SK-N-SH (cell line): ENCODE data around the gene SETDB2. TPM values are rescaled to one million over a fixed set of nuclear protein-coding genes. Genes with fewer than 3 reads are reported as not detected.

Experiments used
- CTCF ChIA-PET: fragments of 300-600, 350-600 bp; formaldehyde crosslinking; extraction: SDS; loops from one replicate; lab custom pipeline; 2021; lab: Yijun Ruan, JAX
- POLR2A ChIA-PET: fragments of 350-600 bp; sonication (Branson Sonifier 250); formaldehyde crosslinking; extraction: SDS; loops from one replicate; lab custom pipeline; 2020; ENCODE audit warnings: antibody characterized with exemption, inconsistent platforms; lab: Yijun Ruan, JAX
- DNase-seq: peaks from one replicate; pipeline ENCODE4 v3.0.0; 2012
- H2AFZ ChIP-seq: fragments of 200-600 bp; sonication (generic); 2 replicates; pipeline ENCODE4 v1.8.1; 2016; ENCODE audit warnings: antibody characterized with exemption, mild to moderate bottlenecking, low read depth
- H3F3A ChIP-seq: fragments of 200-600 bp; sonication (generic); replicated peaks from 2 replicates; pipeline ENCODE3; 2016; ENCODE audit warnings: antibody characterized with exemption, mild to moderate bottlenecking; ENCODE audit not compliant: insufficient read depth
- H3K27ac ChIP-seq, 2 experiments: fragments of 200-500 bp in 1 of 2; fragments of 200-600 bp in 1 of 2; sonication (Bioruptor generic) in 1 of 2; sonication (generic), shearing (Covaris generic) in 1 of 2; 2 replicates each; pipeline versions ENCODE4 v1.5.1 to v1.6.1; 2014 to 2016; ENCODE audit warnings: low read depth in 2 of 2, inconsistent platforms in 1 of 2, low read length in 1 of 2, mild to moderate bottlenecking in 1 of 2, mixed read lengths in 1 of 2
- H3K27me3 ChIP-seq: fragments of 200-600 bp; sonication (generic), shearing (Covaris generic); 2 replicates; pipeline ENCODE4 v1.6.1; 2016; ENCODE audit warnings: mixed run types; ENCODE audit not compliant: insufficient read depth
- H3K36me3 ChIP-seq, 2 experiments: fragments of 200-500 bp in 1 of 2; fragments of 200-600 bp in 1 of 2; sonication (Bioruptor generic) in 1 of 2; sonication (generic) in 1 of 2; replicated peaks in 1 of 2; 2 replicates each; pipeline versions ENCODE3 to v1.5.1; 2014 to 2016; ENCODE audit warnings: low read length in 1 of 2, mild to moderate bottlenecking in 1 of 2; ENCODE audit not compliant: insufficient read depth in 2 of 2, control insufficient read depth in 1 of 2
- H3K4me1 ChIP-seq, 2 experiments: fragments of 200-500 bp in 1 of 2; fragments of 200-600 bp in 1 of 2; sonication (Bioruptor generic) in 1 of 2; sonication (generic), shearing (Covaris generic) in 1 of 2; 2 replicates each; pipeline versions ENCODE4 v1.5.1 to v1.6.1; 2014 to 2016; ENCODE audit warnings: low read depth in 1 of 2, low read length in 1 of 2, mixed run types in 1 of 2; ENCODE audit not compliant: insufficient read depth in 2 of 2, control insufficient read depth in 1 of 2
- H3K4me2 ChIP-seq: fragments of 200-600 bp; sonication (generic), shearing (Covaris generic); 2 replicates; pipeline ENCODE4 v1.6.1; 2017; ENCODE audit warnings: mixed run types
- H3K4me3 ChIP-seq, 2 experiments: fragments of 200-500 bp in 1 of 2; fragments of 200-600 bp in 1 of 2; sonication (Bioruptor generic) in 1 of 2; sonication (generic), shearing (Covaris generic) in 1 of 2; 2 replicates each; pipeline versions ENCODE4 v1.5.1 to v1.8.1; 2014 to 2016; ENCODE audit warnings: low read depth in 2 of 2, inconsistent platforms in 1 of 2, low read length in 1 of 2, mild to moderate bottlenecking in 1 of 2, mixed read lengths in 1 of 2, moderate library complexity in 1 of 2
- H3K79me2 ChIP-seq: fragments of 200-600 bp; sonication (generic); 2 replicates; pipeline ENCODE4 v1.8.1; 2017; ENCODE audit warnings: mild to moderate bottlenecking; ENCODE audit not compliant: insufficient read depth
- H3K9ac ChIP-seq: fragments of 200-600 bp; sonication (generic); 2 replicates; pipeline ENCODE4 v1.6.1; 2017; ENCODE audit warnings: mixed run types
- H3K9me2 ChIP-seq: fragments of 200-600 bp; sonication (generic); 2 replicates; pipeline ENCODE4 v1.6.1; 2017; ENCODE audit warnings: mixed run types
- H3K9me3 ChIP-seq: fragments of 200-600 bp; sonication (generic); 2 replicates; pipeline ENCODE4 v1.6.1; 2017; ENCODE audit warnings: mixed run types, mild to moderate bottlenecking, moderate library complexity
- H4K20me1 ChIP-seq: fragments of 200-600 bp; sonication (generic); 2 replicates; pipeline ENCODE4 v1.6.1; 2017; ENCODE audit warnings: mild to moderate bottlenecking, mixed run types; ENCODE audit not compliant: insufficient read depth
- CHD2 ChIP-seq: fragments of 150-350 bp; IDR thresholded peaks from 2 replicates; pipeline ENCODE4 v1.6.1; 2018; ENCODE audit warnings: low read length; ENCODE audit not compliant: partially characterized antibody
- FOSL2 ChIP-seq: IDR thresholded peaks from 2 replicates; pipeline ENCODE4 v1.4.0; 2012; ENCODE audit warnings: low read depth, mild to moderate bottlenecking, moderate library complexity, borderline replicate concordance
- FOXM1 ChIP-seq: IDR thresholded peaks from 2 replicates; pipeline ENCODE4 v1.4.0; 2012; ENCODE audit warnings: low read depth, mild to moderate bottlenecking
- GABPA ChIP-seq: IDR thresholded peaks from 2 replicates; pipeline ENCODE4 v1.4.0; 2012; ENCODE audit warnings: low read depth, mild to moderate bottlenecking
- GATA2 ChIP-seq: sonication (generic); formaldehyde crosslinking; IDR thresholded peaks from 2 replicates; pipeline ENCODE4 v1.5.0; 2020; ENCODE audit warnings: mild to moderate bottlenecking, missing genetic modification reagents
- JUND ChIP-seq: IDR thresholded peaks from 2 replicates; pipeline ENCODE4 v1.4.0; 2012
- MAX ChIP-seq: IDR thresholded peaks from 2 replicates; pipeline ENCODE4 v1.4.0; 2012; ENCODE audit warnings: low read depth
- MEF2A ChIP-seq: IDR thresholded peaks from 2 replicates; pipeline ENCODE4 v1.4.0; 2012; ENCODE audit warnings: low read depth, borderline replicate concordance
- MXI1 ChIP-seq: IDR thresholded peaks from 2 replicates; pipeline ENCODE4 v1.6.1; 2012; ENCODE audit warnings: mild to moderate bottlenecking, low read depth, low read length, improper control_type of control experiment
- NFIC ChIP-seq: IDR thresholded peaks from 2 replicates; pipeline ENCODE4 v1.4.0; 2012; ENCODE audit warnings: borderline replicate concordance
- NRF1 ChIP-seq: IDR thresholded peaks from 2 replicates; pipeline ENCODE4 v1.6.1; 2012; ENCODE audit warnings: low read depth, mild to moderate bottlenecking, low read length
- POLR2AphosphoS5 ChIP-seq: IDR thresholded peaks from 2 replicates; pipeline ENCODE4 v1.6.1; 2012; ENCODE audit warnings: low read depth, low read length
- REST ChIP-seq: IDR thresholded peaks from 2 replicates; pipeline ENCODE4 v1.6.1; 2012; ENCODE audit warnings: mild to moderate bottlenecking, low read depth, low read length, moderate library complexity
- RFX5 ChIP-seq: IDR thresholded peaks from 2 replicates; pipeline ENCODE4 v1.6.1; 2012; ENCODE audit warnings: mild to moderate bottlenecking, improper control_type of control experiment, low read length
- RXRA ChIP-seq: IDR thresholded peaks from 2 replicates; pipeline ENCODE4 v1.4.0; 2012; ENCODE audit warnings: low read depth, mild to moderate bottlenecking, borderline replicate concordance
- SIN3A ChIP-seq: IDR thresholded peaks from 2 replicates; pipeline ENCODE4 v1.6.1; 2012; ENCODE audit warnings: low read depth, mild to moderate bottlenecking, low read length, moderate library complexity, borderline replicate concordance
- TCF12 ChIP-seq: IDR thresholded peaks from 2 replicates; pipeline ENCODE4 v1.4.0; 2012
- TEAD4 ChIP-seq: IDR thresholded peaks from 2 replicates; pipeline ENCODE4 v1.4.0; 2012; ENCODE audit warnings: mild to moderate bottlenecking, borderline replicate concordance; ENCODE audit not compliant: insufficient read depth
- USF1 ChIP-seq: IDR thresholded peaks from 2 replicates; pipeline ENCODE4 v1.4.0; 2012; ENCODE audit warnings: low read depth, borderline replicate concordance
- USF2 ChIP-seq: fragments of 150-350 bp; IDR thresholded peaks from 2 replicates; pipeline ENCODE4 v1.6.1; 2017; ENCODE audit warnings: antibody characterized with exemption, low read length, low read depth, borderline replicate concordance
- YY1 ChIP-seq: IDR thresholded peaks from 2 replicates; pipeline ENCODE4 v1.4.0; 2012; ENCODE audit warnings: low read depth, mild to moderate bottlenecking
- WGBS: methylation state at CpG from one replicate; pipeline ENCODE4 v1.1.6; 2017; ENCODE audit warnings: low lambda C conversion rate; 5-methylcytosine and 5-hydroxymethylcytosine counted together
- polyA plus RNA-seq, 3 experiments: library from polyadenylated mRNA; depleted of rRNA; stranded (reverse); fragments of >200 nt; gene quantifications; 2 replicates each; pipeline ENCODE4 v1.2.3, GENCODE V29; 2012

The SETDB2 gene
- polyA plus RNA-seq, 1 of the 3 experiments (the other 2 are of a cell fraction) = 1.9 TPM

GRCh38 chr13:49404703-49405020, 39.4 kb upstream of the SETDB2 start:
- 93% methylated on average over 1 of the region's 1 CpG for WGBS
- no peak overlapping the region for H3K9ac ChIP-seq
- H3K27ac ChIP-seq = no peak overlapping the region
- no peaks in the 10 kb centered on the region for H3K9me2 ChIP-seq
- H4K20me1 ChIP-seq = no peaks in the 10 kb centered on the region
- H3K27me3 ChIP-seq = no peaks in the 10 kb centered on the region
- DNase-seq = no peak
- peaks cover 8% of the 10 kb centered on the region for H3K9me3 ChIP-seq
- H3F3A ChIP-seq = no peaks in the 10 kb centered on the region
- H3K36me3 ChIP-seq = no peaks in the 10 kb centered on the region
- TF ChIP-seq FOXM1 = no peak
- no peak for TF ChIP-seq NFIC
- no peak for TF ChIP-seq RXRA
- TF ChIP-seq GABPA = no peak
- no peak for TF ChIP-seq NRF1
- no peaks in the 10 kb centered on the region for H3K4me1 ChIP-seq
- H3K79me2 ChIP-seq = no peaks in the 10 kb centered on the region
- H3K4me2 ChIP-seq = no peak overlapping the region
- POLR2A ChIA-PET = no interaction called here
- CTCF ChIA-PET = no interaction called here
- no peak overlapping the region for H2AFZ ChIP-seq
- no peak overlapping the region for H3K4me3 ChIP-seq

GRCh38 chr13:49407068-49407467, 37.0 kb upstream of the SETDB2 start:
- no peak overlapping the region for H3K27ac ChIP-seq
- DNase-seq = no peak
- 100% methylated on average over 1 of the region's 1 CpG for WGBS
- no peaks in the 10 kb centered on the region for H3K79me2 ChIP-seq
- no peaks in the 10 kb centered on the region for H3K9me2 ChIP-seq
- no peaks in the 10 kb centered on the region for H3K36me3 ChIP-seq
- no peak overlapping the region for H3K9ac ChIP-seq
- no peak overlapping the region for H2AFZ ChIP-seq
- TF ChIP-seq MAX (no peak), GATA2 (no peak), JUND (no peak), CHD2 (no peak), MEF2A (no peak), NFIC (no peak), TEAD4 (no peak), MXI1 (no peak), FOSL2 (no peak), POLR2AphosphoS5 (no peak)
- H3K4me1 ChIP-seq = no peaks in the 10 kb centered on the region
- no peaks in the 10 kb centered on the region for H3F3A ChIP-seq
- H4K20me1 ChIP-seq = no peaks in the 10 kb centered on the region
- ChIA-PET CTCF (no interaction called here), POLR2A (no interaction called here)
- H3K4me3 ChIP-seq = no peak overlapping the region
- H3K4me2 ChIP-seq = no peak overlapping the region
- H3K27me3 ChIP-seq = no peaks in the 10 kb centered on the region
- peaks cover 8% of the 10 kb centered on the region for H3K9me3 ChIP-seq

GRCh38 chr13:49407936-49408335, 36.1 kb upstream of the SETDB2 start:
- 97% methylated on average over 4 of the region's 4 CpGs for WGBS
- no peak overlapping the region for H2AFZ ChIP-seq
- H3K4me2 ChIP-seq = no peak overlapping the region
- no peaks in the 10 kb centered on the region for H3K9me2 ChIP-seq
- H3K4me1 ChIP-seq = no peaks in the 10 kb centered on the region
- H3K4me3 ChIP-seq = no peak overlapping the region
- H4K20me1 ChIP-seq = no peaks in the 10 kb centered on the region
- ChIA-PET CTCF (no interaction called here), POLR2A (no interaction called here)
- H3K27ac ChIP-seq = no peak overlapping the region
- peaks cover 8% of the 10 kb centered on the region for H3K9me3 ChIP-seq
- no peaks in the 10 kb centered on the region for H3K27me3 ChIP-seq
- H3K79me2 ChIP-seq = no peaks in the 10 kb centered on the region
- H3K36me3 ChIP-seq = no peaks in the 10 kb centered on the region
- no peak for DNase-seq
- no peak overlapping the region for H3K9ac ChIP-seq
- no peaks in the 10 kb centered on the region for H3F3A ChIP-seq
- TF ChIP-seq YY1 (no peak), TCF12 (no peak), REST (no peak), SIN3A (no peak), NRF1 (no peak), USF1 (no peak), RFX5 (no peak), USF2 (no peak)
